Kidney (tissue), 14 donors: ENCODE results near the gene SLC35B1. TPM values are rescaled to one million over a fixed set of nuclear protein-coding genes. Genes with fewer than 3 reads are reported as not detected.

Source experiments
- DNase-seq, 5 donors: peaks; one replicate each; pipeline ENCODE4 v3.0.0-alpha.2; 2013 to 2020
- FAIRE-seq: peaks from 2 replicates; lab custom pipeline; 2012; peaks lifted over from hg19 to GRCh38; lab: Jason Lieb, UNC
- H3K27ac ChIP-seq, 2 donors: one replicate each; pipeline ENCODE4 v1.7.0; 2013; ENCODE audit warnings: low read depth in 2 of 2, low read length in 2 of 2, inconsistent platforms in 1 of 2
- H3K27me3 ChIP-seq: one replicate; pipeline ENCODE4 v1.7.1; 2013; ENCODE audit warnings: low read length, inconsistent platforms; ENCODE audit not compliant: control insufficient read depth, insufficient read depth
- H3K36me3 ChIP-seq, 3 donors: one replicate each; pipeline versions ENCODE4 v1.7.0 to v1.7.1; 2013; ENCODE audit warnings: low read length in 3 of 3, control low read depth in 1 of 3, inconsistent platforms in 1 of 3; ENCODE audit not compliant: insufficient read depth in 3 of 3, control insufficient read depth in 2 of 3
- H3K4me1 ChIP-seq, 3 donors: one replicate each; pipeline versions ENCODE4 v1.7.0 to v1.7.1; 2013; ENCODE audit warnings: low read length in 3 of 3, inconsistent platforms in 1 of 3, low read depth in 1 of 3; ENCODE audit not compliant: control insufficient read depth in 2 of 3, insufficient read depth in 2 of 3
- H3K4me3 ChIP-seq, 3 donors: one replicate each; pipeline versions ENCODE4 v1.7.0 to v1.8.1; 2013; ENCODE audit warnings: low read length in 3 of 3, control low read depth in 1 of 3, inconsistent platforms in 1 of 3
- H3K9ac ChIP-seq, 3 donors: one replicate each; pipeline versions ENCODE4 v1.7.0 to v1.7.1; 2013; ENCODE audit warnings: low read length in 3 of 3, control low read depth in 1 of 3, inconsistent platforms in 1 of 3
- H3K9me3 ChIP-seq, 3 donors: one replicate each; pipeline versions ENCODE4 v1.7.0 to v1.7.1; 2013; ENCODE audit warnings: low read length in 3 of 3, control low read depth in 1 of 3, inconsistent platforms in 1 of 3; ENCODE audit not compliant: control insufficient read depth in 2 of 3, insufficient read depth in 1 of 3
- intact Hi-C: fragments of 100-400 bp; cut with DNase I; formaldehyde crosslinking; loops from one replicate; pipeline ENCODE4 v1.11.1; 2022
- polyA plus RNA-seq: library from polyadenylated mRNA; stranded (reverse); fragments of 350-450 nt; fragmentation: Illumina TruSeq; extraction: RNeasy Lipid Tissue Mini Kit (QIAGEN cat#74804); gene quantifications from one replicate; pipeline ENCODE4 v1.2.3, GENCODE V29; 2014; ENCODE audit warnings: low read depth, low replicate concordance; ENCODE audit not compliant: insufficient read depth
- total RNA-seq: library from RNA; stranded (reverse); fragmentation: NEBNext Ultra II Directional; extraction: Animal tissue kit (Norgen Biotek cat#: 25700); gene quantifications from one replicate; pipeline ENCODE4 v1.2.1, GENCODE V29; 2021
- TF ChIP-seq, protein P1 (sequence below): IDR thresholded peaks from 3 replicates; pipeline ENCODE4 v1.5.1; 2012; ENCODE audit warnings: mild to moderate bottlenecking, moderate library complexity, borderline replicate concordance; ENCODE audit not compliant: insufficient read depth; ENCODE audit errors: extremely low read depth
- donor health status: control.
- donor health status: control.
- donor health status: control.
- donor health status: control.
- donor health status: control.
- donor health status: DM: yes; HTN: yes; CAD: no.
- donor health status: Normal renal cell carcinoma (clear cell type).

The SLC35B1 gene
- total and polyA plus RNA-seq, 2 donors from 2014 or later = 56.6 to 83.7 TPM

DNA sequence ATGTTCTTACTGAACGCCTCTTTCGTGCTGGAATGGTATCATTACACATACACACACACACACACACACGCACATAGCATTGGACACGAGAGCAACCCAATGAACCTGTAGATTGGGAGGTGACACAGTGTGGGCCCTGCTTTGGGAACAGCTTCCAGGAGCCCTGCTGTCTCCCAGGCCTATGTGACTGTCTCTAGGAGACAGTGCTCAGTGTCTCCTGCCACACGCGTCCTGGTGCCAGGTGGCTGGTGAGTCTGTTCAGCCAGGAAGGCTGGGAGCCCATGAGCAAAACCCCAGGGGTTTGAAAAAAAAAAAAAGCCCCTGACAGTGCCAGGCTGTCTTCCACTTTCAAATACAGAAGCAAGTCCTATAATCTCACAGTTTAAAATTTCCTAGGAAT lies 27.4 kb downstream of the SLC35B1 start:
- no peaks in the 10 kb centered on the region for H3K36me3 ChIP-seq
- no peak overlapping the region for H3K4me3 ChIP-seq
- H3K4me1 ChIP-seq = peaks cover 0 to 21% (median 11%) of the 10 kb centered on the region in 3 donors
- FAIRE-seq (no peak), DNase-seq (no peak)
- no peaks in the 10 kb centered on the region for H3K9me3 ChIP-seq
- no peak overlapping the region for H3K27ac ChIP-seq
- H3K9ac ChIP-seq = no peak overlapping the region
- no peaks in the 10 kb centered on the region for H3K27me3 ChIP-seq
- intact Hi-C loops = no loop called here
- TF ChIP-seq, protein P1, sequence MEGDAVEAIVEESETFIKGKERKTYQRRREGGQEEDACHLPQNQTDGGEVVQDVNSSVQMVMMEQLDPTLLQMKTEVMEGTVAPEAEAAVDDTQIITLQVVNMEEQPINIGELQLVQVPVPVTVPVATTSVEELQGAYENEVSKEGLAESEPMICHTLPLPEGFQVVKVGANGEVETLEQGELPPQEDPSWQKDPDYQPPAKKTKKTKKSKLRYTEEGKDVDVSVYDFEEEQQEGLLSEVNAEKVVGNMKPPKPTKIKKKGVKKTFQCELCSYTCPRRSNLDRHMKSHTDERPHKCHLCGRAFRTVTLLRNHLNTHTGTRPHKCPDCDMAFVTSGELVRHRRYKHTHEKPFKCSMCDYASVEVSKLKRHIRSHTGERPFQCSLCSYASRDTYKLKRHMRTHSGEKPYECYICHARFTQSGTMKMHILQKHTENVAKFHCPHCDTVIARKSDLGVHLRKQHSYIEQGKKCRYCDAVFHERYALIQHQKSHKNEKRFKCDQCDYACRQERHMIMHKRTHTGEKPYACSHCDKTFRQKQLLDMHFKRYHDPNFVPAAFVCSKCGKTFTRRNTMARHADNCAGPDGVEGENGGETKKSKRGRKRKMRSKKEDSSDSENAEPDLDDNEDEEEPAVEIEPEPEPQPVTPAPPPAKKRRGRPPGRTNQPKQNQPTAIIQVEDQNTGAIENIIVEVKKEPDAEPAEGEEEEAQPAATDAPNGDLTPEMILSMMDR = no peak

DNA sequence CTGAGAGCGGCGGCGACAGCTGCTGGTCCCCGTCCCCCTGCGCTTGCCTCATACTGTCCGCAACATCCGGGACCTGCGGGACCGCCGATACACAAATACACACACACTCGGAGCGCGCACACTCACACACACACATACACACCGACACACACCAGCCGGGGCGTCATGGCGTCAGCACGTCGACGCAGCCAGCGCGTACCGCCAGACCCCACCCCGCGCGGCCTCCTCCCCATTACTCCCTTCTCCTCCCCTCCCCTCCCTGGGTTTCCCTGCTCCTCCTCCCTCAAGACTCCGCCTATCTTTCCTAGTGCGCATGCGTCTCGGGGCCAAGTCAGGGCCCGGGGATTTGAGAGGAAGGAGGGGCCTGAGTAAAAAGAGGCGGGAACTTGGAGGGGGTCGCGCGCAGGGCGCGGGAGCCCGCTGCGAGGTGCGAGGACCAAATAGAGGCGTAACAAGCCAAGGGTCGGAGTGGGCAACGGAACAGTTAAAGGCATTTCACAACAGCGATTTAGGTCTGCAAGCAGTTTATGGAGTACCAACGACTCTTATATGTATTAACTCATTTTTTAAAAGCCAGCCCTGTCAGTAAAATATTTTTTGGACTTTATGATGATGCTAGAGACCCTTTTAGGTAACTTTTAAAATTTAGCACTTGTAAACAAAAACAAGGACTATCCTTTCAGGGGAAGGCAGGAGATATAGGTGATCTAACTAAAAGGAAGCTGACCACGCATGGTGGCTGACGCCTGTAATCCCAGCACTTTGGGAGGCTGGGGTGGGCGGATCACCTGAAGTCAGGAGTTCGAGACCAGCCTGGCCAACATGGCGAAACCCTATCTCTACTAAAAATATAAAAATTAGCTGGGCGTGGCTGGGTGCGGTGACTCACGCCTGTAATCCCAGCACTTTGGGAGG lies 29.6 kb downstream of the SLC35B1 start, which contains the start of gene SPOP:
TSS of gene SPOP (minus strand) at position 165 of the 915 bp plus-strand sequence. CDS start 55,287 bp downstream, outside the sequence.
- Histone ChIP-seq H3K27me3 (no peaks in the 10 kb centered on the region), H3K9ac (peak within 1 kb of the TSS; percentile 43 to 95 (median 85)), H3K4me1 (peaks cover 0 to 27% (median 13%) of the 10 kb centered on the region in 3 donors), H3K9me3 (no peaks in the 10 kb centered on the region), H3K4me3 (peak within 1 kb of the TSS; percentile 68 to 92 (median 71)), H3K27ac (peak within 1 kb of the TSS; percentile 98 to 99), H3K36me3 (no peaks in the 10 kb centered on the region)
- TF ChIP-seq, protein P1 = no peak
- FAIRE-seq (peak; percentile 19), DNase-seq (peak; percentile 99 to 100 (median 100))
- intact Hi-C loops = no loop called here

DNA sequence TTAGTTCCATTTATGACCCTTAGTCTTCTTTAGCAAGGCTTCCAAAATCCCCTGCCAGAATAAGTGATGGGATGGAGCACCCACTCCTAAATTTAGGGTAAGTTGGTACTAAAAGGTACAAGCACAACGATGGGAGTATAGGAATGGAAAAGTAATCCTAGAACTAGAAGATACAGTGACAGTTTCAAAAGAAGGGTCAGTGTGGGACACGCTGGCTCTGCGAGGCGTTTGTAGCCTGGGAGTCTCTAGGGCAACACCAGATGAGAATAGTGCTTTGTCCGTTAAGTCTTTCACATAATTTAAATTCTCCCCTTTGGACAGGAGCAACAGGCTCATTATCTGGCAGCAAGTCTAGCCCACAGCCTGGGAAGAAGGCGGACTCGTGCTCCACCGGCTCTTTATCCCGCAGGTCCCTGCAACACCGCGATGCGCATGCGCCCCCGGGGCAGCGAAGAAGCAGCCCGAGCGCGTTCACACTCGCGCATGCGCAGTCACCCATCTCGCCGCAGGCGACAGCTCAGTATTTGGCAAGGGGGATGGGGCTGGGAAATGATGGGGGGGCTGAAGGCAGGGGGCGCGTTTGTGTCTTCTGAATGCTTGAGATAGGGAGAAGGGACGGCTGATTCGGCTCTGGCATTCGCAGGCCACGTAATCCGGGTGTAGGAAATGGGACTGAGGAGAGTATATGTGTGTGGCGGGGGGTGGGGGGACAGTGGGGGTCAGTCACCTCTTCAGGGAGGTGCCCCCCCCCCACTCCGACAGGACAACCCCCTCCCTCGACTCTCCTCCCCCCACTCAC lies 30.4 kb downstream of the SLC35B1 start:
- Histone ChIP-seq H3K9me3 (no peaks in the 10 kb centered on the region), H3K4me1 (peaks cover 0 to 27% (median 13%) of the 10 kb centered on the region in 3 donors), H3K4me3 (peak overlapping the region; percentile 68 to 92 (median 71)), H3K27me3 (no peaks in the 10 kb centered on the region), H3K27ac (peak overlapping the region; percentile 98 to 99), H3K9ac (peak overlapping the region; percentile 20 to 95 (median 85)), H3K36me3 (no peaks in the 10 kb centered on the region)
- DNase-seq (peak; percentile 96 to 99 (median 98)), FAIRE-seq (no peak)
- TF ChIP-seq, protein P1 = no peak
- intact Hi-C loops = no loop called here
